Hepatic stellate cell (primary cell): Measurements from ENCODE around the gene TSPAN12.
"Not testable (repeated sequence)": the region's sequence is repeated elsewhere in the genome, so short reads cannot be mapped to it uniquely, and the experiment has no call there.

ENCODE experiments used
- DNase-seq: peaks from one replicate; pipeline ENCODE4 v3.0.0; 2011; ENCODE audit warnings: low spot score

TSPAN12 gene

GRCh38 chr7:120805636-120806388, 52.1 kb downstream of the TSPAN12 start:
- DNase-seq: peak; percentile 9

GRCh38 chr7:120802751-120803150, 55.2 kb downstream of the TSPAN12 start:
- DNase-seq: no peak

- no peak for DNase-seq
These were observed 58.0 kb downstream of the TSPAN12 start for GRCh38 chr7:120799813-120800475.

GRCh38 chr7:120799147-120799546, 58.8 kb downstream of the TSPAN12 start:
- DNase-seq: no peak

- no peak for DNase-seq
These were observed 60.8 kb downstream of the TSPAN12 start for GRCh38 chr7:120797026-120797645.

- no peak for DNase-seq
These were observed 63.7 kb downstream of the TSPAN12 start for GRCh38 chr7:120794106-120794729.

GRCh38 chr7:120793213-120793936, 64.6 kb downstream of the TSPAN12 start:
- DNase-seq: no peak

- no peak for DNase-seq
These were observed 65.1 kb downstream of the TSPAN12 start for GRCh38 chr7:120792861-120793130.

- DNase-seq: peak; percentile 24
These were observed 65.7 kb downstream of the TSPAN12 start for GRCh38 chr7:120792091-120792860.

- no peak for DNase-seq
These were observed 72.8 kb downstream of the TSPAN12 start for GRCh38 chr7:120785095-120785494.

GRCh38 chr7:120783721-120784120, 74.2 kb downstream of the TSPAN12 start:
- no peak for DNase-seq

GRCh38 chr7:120783273-120783672, 74.7 kb downstream of the TSPAN12 start:
- no peak for DNase-seq

- DNase-seq: not testable (repeated sequence)
These were observed 76.0 kb downstream of the TSPAN12 start for GRCh38 chr7:120781924-120782323.

- DNase-seq: no peak
These were observed 77.0 kb downstream of the TSPAN12 start for GRCh38 chr7:120780938-120781337.

- not testable (repeated sequence) for DNase-seq
These were observed 77.5 kb downstream of the TSPAN12 start for GRCh38 chr7:120780451-120780850.

GRCh38 chr7:120779078-120779477, 78.9 kb downstream of the TSPAN12 start:
- not testable (repeated sequence) for DNase-seq

GRCh38 chr7:120775755-120776154, 82.2 kb downstream of the TSPAN12 start:
- no peak for DNase-seq

GRCh38 chr7:120774481-120774880, 83.5 kb downstream of the TSPAN12 start:
- no peak for DNase-seq

GRCh38 chr7:120770206-120770605, 87.7 kb downstream of the TSPAN12 start:
- no peak for DNase-seq

GRCh38 chr7:120760851-120761250, 97.1 kb downstream of the TSPAN12 start:
- no peak for DNase-seq

GRCh38 chr7:120760050-120760449, 97.9 kb downstream of the TSPAN12 start:
- no peak for DNase-seq
